Glomerular visceral epithelial cell (primary cell): ENCODE data around the gene RABGAP1L.
"Not testable (repeated sequence)": the region's sequence is repeated elsewhere in the genome, so short reads cannot be mapped to it uniquely, and the experiment has no call there.

Source experiments
- DNase-seq: peaks from one replicate; pipeline ENCODE4 v3.0.0-alpha.2; 2016; ENCODE audit errors: extremely low spot score

The RABGAP1L gene

GRCh38 chr1:175033953-175034352 lies 874.6 kb downstream of the RABGAP1L start:
- no peak for DNase-seq

DNA sequence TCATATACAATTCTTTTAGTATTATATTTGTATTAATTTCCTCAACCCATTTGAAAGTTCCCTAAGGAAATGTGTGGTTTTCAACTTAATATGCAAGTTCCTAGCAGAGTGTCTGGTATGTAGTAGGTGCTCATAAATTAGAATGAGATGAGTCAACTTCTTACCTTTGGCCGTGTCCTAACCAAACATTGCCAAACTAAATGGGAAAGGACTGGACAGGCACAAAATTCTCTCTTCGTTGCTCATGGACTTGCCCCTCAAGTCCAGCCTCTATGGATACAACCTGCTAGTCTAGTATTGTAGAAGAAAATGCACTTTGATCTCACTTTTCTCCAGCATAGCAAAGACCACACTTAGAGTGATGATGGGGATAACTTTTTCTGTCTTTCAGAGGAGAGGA lies 875.5 kb downstream of the RABGAP1L start:
- no peak for DNase-seq

- DNase-seq = no peak
These were observed 876.5 kb downstream of the RABGAP1L start for GRCh38 chr1:175035865-175036264.

GRCh38 chr1:175036476-175036875 lies 877.2 kb downstream of the RABGAP1L start:
- DNase-seq = no peak

GRCh38 chr1:175037416-175037815 lies 878.1 kb downstream of the RABGAP1L start:
- DNase-seq = no peak

- DNase-seq = no peak
These were observed 881.1 kb downstream of the RABGAP1L start for GRCh38 chr1:175040324-175040879.

DNA sequence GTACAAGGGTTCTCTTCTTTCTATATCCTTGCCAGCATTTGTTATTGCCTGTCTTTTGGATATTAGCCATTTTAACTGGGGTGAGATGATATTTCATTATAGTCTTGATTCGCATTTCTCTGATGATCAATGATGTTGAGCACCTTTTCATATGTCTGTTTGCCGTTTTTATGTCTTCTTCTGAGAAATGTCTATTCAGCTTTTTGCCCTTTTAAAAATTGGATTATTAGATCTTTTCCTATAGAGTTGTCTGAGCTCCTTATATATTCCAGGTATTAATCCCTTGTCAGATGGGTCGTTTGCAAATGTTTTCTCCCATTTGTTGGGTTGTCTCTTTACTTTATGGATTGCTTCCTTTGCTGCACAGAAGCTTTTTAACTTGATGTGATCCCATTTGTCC lies 883.3 kb downstream of the RABGAP1L start:
- DNase-seq = no peak

DNA sequence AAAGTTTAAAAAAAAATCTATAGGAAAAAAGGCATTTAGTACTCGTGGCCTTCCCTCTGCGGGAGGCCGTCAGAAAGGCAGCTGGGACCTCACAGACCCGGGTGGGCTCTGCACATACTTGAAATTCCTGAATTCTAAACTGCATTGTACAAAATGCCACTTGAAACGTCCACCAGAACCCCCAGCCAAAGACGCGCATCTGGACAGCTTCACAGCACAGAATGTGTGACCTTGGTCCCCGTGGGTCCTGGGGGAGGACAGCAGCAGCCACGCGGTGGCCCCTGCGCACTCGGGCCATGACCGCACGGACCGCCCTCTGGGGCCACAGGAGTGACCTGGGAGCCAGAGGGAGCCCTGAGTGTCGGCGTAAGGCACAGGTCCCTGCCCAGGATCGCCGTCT lies 884.5 kb downstream of the RABGAP1L start:
- DNase-seq = no peak

- DNase-seq = not testable (repeated sequence)
These were observed 885.3 kb downstream of the RABGAP1L start for GRCh38 chr1:175044591-175044990.
